Measurements from ENCODE around the gene LAMA3. TPM values are rescaled to one million over a fixed set of nuclear protein-coding genes. Genes with fewer than 3 reads are reported as not detected.

LAMA3 gene
- total RNA-seq, 1 donor from 2014 or later = 106 TPM

DNA sequence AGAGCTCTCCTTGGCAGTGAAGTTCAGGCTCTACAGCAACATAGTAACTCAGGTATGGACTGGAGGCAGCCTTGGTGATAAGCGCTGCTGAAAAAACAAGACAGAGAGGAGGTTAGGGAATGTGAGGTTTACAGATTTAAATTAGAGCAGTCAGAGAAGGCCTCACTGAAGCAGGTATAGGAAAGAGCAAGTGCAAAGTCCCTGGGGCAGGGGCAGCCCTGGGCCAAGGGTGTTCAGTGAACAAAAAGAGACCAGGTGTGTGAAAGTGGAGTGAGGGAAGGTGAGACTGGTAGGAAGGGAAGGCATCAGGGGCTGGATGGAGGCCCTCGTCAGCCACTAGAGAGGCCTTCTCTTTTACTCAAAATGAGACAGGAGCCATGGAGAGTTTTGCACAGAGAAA lies 89.6 kb downstream of the LAMA3 start:
- peaks cover 4% of the 10 kb centered on the region for H3K4me1 ChIP-seq
- no peaks in the 10 kb centered on the region for H3K9me3 ChIP-seq

DNA sequence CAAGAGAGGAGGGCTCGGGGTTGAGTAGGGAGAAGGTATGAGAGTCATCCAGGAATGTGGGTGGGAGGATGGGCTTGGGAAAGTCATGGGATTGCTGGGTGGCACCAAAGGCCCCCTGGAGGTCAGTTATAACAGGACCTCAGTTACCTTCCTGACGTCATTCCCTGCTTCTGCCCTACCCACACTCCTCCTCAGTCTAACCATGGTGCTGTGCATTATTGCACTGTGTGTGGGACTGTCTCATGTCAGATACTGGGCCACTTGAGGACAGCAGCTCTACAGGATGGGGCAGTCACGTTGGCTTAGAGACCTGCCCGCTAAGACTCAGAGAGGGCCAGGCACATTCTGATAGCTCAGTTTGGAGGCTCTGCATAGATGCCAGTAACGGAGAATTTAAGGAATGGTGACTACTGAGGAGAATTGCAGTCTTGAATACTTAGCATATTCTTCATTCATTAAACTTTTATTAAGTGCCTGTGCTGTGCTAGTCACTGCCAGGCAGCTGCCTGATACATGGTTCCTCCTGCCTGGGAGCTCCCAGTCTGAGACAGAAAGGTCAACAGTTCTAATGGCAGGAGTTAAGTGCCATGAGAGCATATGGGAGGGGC lies 90.5 kb downstream of the LAMA3 start:
- no peak for DNase-seq (ENCODE audit: extremely low spot score in 2 of 2)
- no peak for TF ChIP-seq POLR2A (IDR thresholded peaks at IDR 0.05)
- no peak for TF ChIP-seq CTCF (IDR thresholded peaks at IDR 0.05)
- TF ChIP-seq POLR2AphosphoS5 (IDR thresholded peaks at IDR 0.05; ENCODE audit: insufficient read depth in 1 of 2, low read depth in 1 of 2) = no peak
- Histone ChIP-seq H3K4me3 (no peak overlapping the region), H3K27me3 (no peaks in the 10 kb centered on the region), H3K36me3 (peaks cover 0 to 1% of the 10 kb centered on the region in 2 donors), H3K27ac (no peak overlapping the region), H3K4me1 (peaks cover 4% of the 10 kb centered on the region), H3K9me3 (no peaks in the 10 kb centered on the region)
- intact Hi-C loops (cut with DNase I) = no loop called here

More for the DNA sequence above, 89.6 kb downstream of the LAMA3 start:
- TF ChIP-seq CTCF (IDR thresholded peaks at IDR 0.05) (no peak), POLR2AphosphoS5 (IDR thresholded peaks at IDR 0.05; ENCODE audit: insufficient read depth in 1 of 2, low read depth in 1 of 2) (no peak), POLR2A (IDR thresholded peaks at IDR 0.05) (no peak)
- intact Hi-C loops (cut with DNase I) = no loop called here
- no peak overlapping the region for H3K27ac ChIP-seq
- no peak for DNase-seq (ENCODE audit: extremely low spot score in 2 of 2)
- H3K36me3 ChIP-seq = no peaks in the 10 kb centered on the region
- H3K4me3 ChIP-seq = no peak overlapping the region
- H3K27me3 ChIP-seq = no peaks in the 10 kb centered on the region

- H3K27ac ChIP-seq = no peak overlapping the region
- no peak for TF ChIP-seq POLR2A (IDR thresholded peaks at IDR 0.05)
- TF ChIP-seq CTCF (IDR thresholded peaks at IDR 0.05) = no peak
- TF ChIP-seq POLR2AphosphoS5 (IDR thresholded peaks at IDR 0.05; ENCODE audit: insufficient read depth in 1 of 2, low read depth in 1 of 2) = no peak
- no peak for DNase-seq (ENCODE audit: extremely low spot score in 2 of 2)
- peaks cover 0 to 18% of the 10 kb centered on the region in 2 donors for H3K36me3 ChIP-seq
- H3K9me3 ChIP-seq = no peaks in the 10 kb centered on the region
- H3K27me3 ChIP-seq = no peaks in the 10 kb centered on the region
- intact Hi-C loops (cut with DNase I) = no loop called here
- peaks cover 1% of the 10 kb centered on the region for H3K4me1 ChIP-seq
- no peak overlapping the region for H3K4me3 ChIP-seq
These were observed 95.6 kb downstream of the LAMA3 start for GRCh38 chr18:23784832-23785245.

DNA sequence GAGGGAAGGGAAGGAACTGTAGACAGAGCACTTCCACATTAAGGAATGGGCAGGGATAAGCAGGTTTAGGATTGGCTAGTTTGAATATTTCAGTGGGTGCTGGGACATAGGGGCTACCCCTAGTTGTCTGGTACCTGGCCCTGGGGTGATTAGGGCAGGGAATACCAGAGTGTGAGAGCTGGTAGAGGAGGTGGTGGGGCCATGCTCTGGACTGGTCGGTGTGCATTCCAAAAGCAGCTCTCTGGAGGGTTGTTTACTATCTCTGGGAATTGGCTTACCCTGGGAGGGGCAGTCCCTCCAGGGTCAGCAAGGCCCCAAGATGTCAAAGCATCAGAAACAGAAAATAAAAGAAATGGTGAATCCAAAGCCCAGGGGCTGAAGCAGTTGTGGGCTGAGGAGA lies 103.8 kb downstream of the LAMA3 start:
- Histone ChIP-seq H3K36me3 (no peaks in the 10 kb centered on the region), H3K4me1 (no peaks in the 10 kb centered on the region), H3K27me3 (no peaks in the 10 kb centered on the region), H3K4me3 (no peak overlapping the region), H3K27ac (no peak overlapping the region), H3K9me3 (no peaks in the 10 kb centered on the region)
- no peak for TF ChIP-seq POLR2A (IDR thresholded peaks at IDR 0.05)
- no peak for TF ChIP-seq CTCF (IDR thresholded peaks at IDR 0.05)
- DNase-seq (ENCODE audit: extremely low spot score in 2 of 2) = no peak
- intact Hi-C loops (cut with DNase I) = no loop called here

GRCh38 chr18:23793985-23794867 lies 105.0 kb downstream of the LAMA3 start:
- intact Hi-C loops (cut with DNase I) = no loop called here
- Histone ChIP-seq H3K4me1 (no peaks in the 10 kb centered on the region), H3K4me3 (no peak overlapping the region), H3K9me3 (no peaks in the 10 kb centered on the region), H3K27ac (no peak overlapping the region), H3K36me3 (no peaks in the 10 kb centered on the region), H3K27me3 (no peaks in the 10 kb centered on the region)
- TF ChIP-seq CTCF (IDR thresholded peaks at IDR 0.05) (no peak), POLR2A (IDR thresholded peaks at IDR 0.05) (no peak), POLR2AphosphoS5 (IDR thresholded peaks at IDR 0.05; ENCODE audit: insufficient read depth in 1 of 2, low read depth in 1 of 2) (no peak)
- DNase-seq (ENCODE audit: extremely low spot score in 2 of 2) = peak in 1 of 2 donors; percentile 60
